LNCaP clone FGC (cell line): ENCODE measurements around the gene SIN3A.
A peak's percentile ranks its signal among the peaks of the same experiment; 100 is the strongest.

Experiments used
- DNase-seq: peaks from one replicate; pipeline ENCODE4 v3.0.0-alpha.2; 2011; ENCODE audit warnings: low read depth
- H3K4me3 ChIP-seq: 2 replicates; pipeline ENCODE4 v1.5.1; 2011; ENCODE audit warnings: mild to moderate bottlenecking, low read depth, low read length, control low read depth
- CTCF ChIP-seq: IDR thresholded peaks from 2 replicates; pipeline ENCODE4 v1.5.1; 2012; ENCODE audit warnings: mild to moderate bottlenecking; ENCODE audit not compliant: control insufficient read depth, insufficient read depth; ENCODE audit errors: extremely low read depth

Gene SIN3A

GRCh38 chr15:75454471-75455378 is 3.2 kb upstream of the SIN3A start:
- no peak for TF ChIP-seq CTCF
- DNase-seq: no peak
- H3K4me3 ChIP-seq: peak overlapping the region; percentile 93

GRCh38 chr15:75453703-75454470 is 2.4 kb upstream of the SIN3A start:
- no peak for TF ChIP-seq CTCF
- H3K4me3 ChIP-seq: peak overlapping the region; percentile 93
- DNase-seq: peak; percentile 100

- H3K4me3 ChIP-seq: peak overlapping the region; percentile 93
- peak; percentile 28; the same call in 1 of the 2 replicates for TF ChIP-seq CTCF
- DNase-seq: no peak
These were observed 1.6 kb upstream of the SIN3A start for GRCh38 chr15:75452865-75453702.

- DNase-seq: peak; percentile 74
- no peak for TF ChIP-seq CTCF
- peak overlapping the region; percentile 93 for H3K4me3 ChIP-seq
These were observed 924 bp upstream of the SIN3A start for GRCh38 chr15:75452364-75452864.

- no peak for DNase-seq
- no peak for TF ChIP-seq CTCF
These were observed 252 bp downstream of the SIN3A start for GRCh38 chr15:75451202-75451673.

More at GRCh38 chr15:75451202-75451673, 252 bp downstream of the SIN3A start:
- peak overlapping the region; percentile 66 for H3K4me3 ChIP-seq
